Uterus (tissue), 4 donors: ENCODE results near the gene MROH2A. TPM values are rescaled to one million over a fixed set of nuclear protein-coding genes. Genes with fewer than 3 reads are reported as not detected.

ENCODE experiments used
- DNase-seq, 2 donors: peaks; one replicate each; pipeline ENCODE4 v3.0.0-alpha.2; 2019 to 2020
- H3K27ac ChIP-seq, 2 donors: fragments of 200-600 bp; sonication (generic); 1 replicate in 1 of 2; 2 replicates in 1 of 2; pipeline ENCODE4 v1.5.1; 2016 to 2018
- H3K27me3 ChIP-seq, 2 donors: fragments of 200-600 bp; sonication (generic); one replicate each; pipeline ENCODE4 v1.5.1; 2018 to 2019; ENCODE audit warnings: control low read depth in 1 of 2
- H3K36me3 ChIP-seq, 2 donors: fragments of 200-600 bp; sonication (generic); one replicate each; pipeline ENCODE4 v1.5.1; 2019; ENCODE audit warnings: control low read depth in 1 of 2
- H3K4me1 ChIP-seq, 2 donors: fragments of 200-600 bp; sonication (generic); one replicate each; pipeline ENCODE4 v1.5.1; 2018 to 2019; ENCODE audit warnings: control low read depth in 1 of 2
- H3K4me3 ChIP-seq, 2 donors: fragments of 200-600 bp; sonication (generic); 1 replicate in 1 of 2; 2 replicates in 1 of 2; pipeline ENCODE4 v1.5.1; 2018 to 2019; ENCODE audit warnings: mild to moderate bottlenecking in 1 of 2
- H3K9me3 ChIP-seq, 2 donors: fragments of 200-600 bp; sonication (generic); one replicate each; pipeline ENCODE4 v1.5.1; 2019; ENCODE audit warnings: control low read depth in 1 of 2
- CTCF ChIP-seq, 4 experiments: fragments of 200-600 bp in 2 of 4; fragments of 450-650 bp in 2 of 4; sonication (generic) in 2 of 4; IDR thresholded peaks; one replicate each; pipeline ENCODE4 v1.5.1; 2016 to 2019; ENCODE audit warnings: antibody characterized with exemption in 4 of 4, mild to moderate bottlenecking in 2 of 4, moderate library complexity in 1 of 4
- POLR2A ChIP-seq, 2 donors: fragments of 450-650 bp; IDR thresholded peaks; one replicate each; pipeline ENCODE4 v1.6.1; 2016; ENCODE audit warnings: antibody characterized with exemption in 2 of 2, mild to moderate bottlenecking in 1 of 2, moderate library complexity in 1 of 2
- intact Hi-C: fragments of 100-400 bp; cut with DNase I; formaldehyde crosslinking; loops from one replicate; pipeline ENCODE4 v1.15.1; 2023; ENCODE audit warnings: low total_unique reads
- total RNA-seq, 4 donors: library from RNA; depleted of rRNA in 3 of 4; stranded (reverse); fragments of >200 nt in 3 of 4; gene quantifications; one replicate each; pipeline versions ENCODE4 v1.1.0 to v1.2.4, GENCODE V29; 2014 to 2023
- donor health status: DM: yes; HTN: yes; CAD: no.

MROH2A gene
- total RNA-seq, 4 donors from 2014 or later = not detected

- TF ChIP-seq POLR2A (IDR thresholded peaks at IDR 0.05) (no peak), CTCF (IDR thresholded peaks at IDR 0.05) (no peak)
- H3K36me3 ChIP-seq = no peaks in the 10 kb centered on the region
- H3K27ac ChIP-seq = no peak overlapping the region
- intact Hi-C loops = no loop called here
- DNase-seq = no peak
- no peak overlapping the region for H3K4me3 ChIP-seq
- H3K4me1 ChIP-seq = no peaks in the 10 kb centered on the region
- H3K9me3 ChIP-seq = no peaks in the 10 kb centered on the region
- H3K27me3 ChIP-seq = no peaks in the 10 kb centered on the region
These were observed 16.9 kb upstream of the MROH2A start for GRCh38 chr2:233761040-233761769.

- no peak for DNase-seq
- no peak for TF ChIP-seq CTCF (IDR thresholded peaks at IDR 0.05)
- TF ChIP-seq POLR2A (IDR thresholded peaks at IDR 0.05) = no peak
- Histone ChIP-seq H3K27me3 (no peaks in the 10 kb centered on the region), H3K4me1 (no peaks in the 10 kb centered on the region), H3K4me3 (no peak overlapping the region), H3K27ac (no peak overlapping the region), H3K36me3 (no peaks in the 10 kb centered on the region), H3K9me3 (no peaks in the 10 kb centered on the region)
- intact Hi-C loops = no loop called here
These were observed 13.9 kb upstream of the MROH2A start for GRCh38 chr2:233764264-233764663.

- Histone ChIP-seq H3K9me3 (no peaks in the 10 kb centered on the region), H3K27ac (no peak overlapping the region), H3K4me3 (no peak overlapping the region), H3K36me3 (no peaks in the 10 kb centered on the region), H3K4me1 (no peaks in the 10 kb centered on the region), H3K27me3 (no peaks in the 10 kb centered on the region)
- DNase-seq = no peak
- intact Hi-C loops = no loop called here
- TF ChIP-seq CTCF (IDR thresholded peaks at IDR 0.05) (no peak), POLR2A (IDR thresholded peaks at IDR 0.05) (no peak)
These were observed 13.4 kb upstream of the MROH2A start for GRCh38 chr2:233764761-233765160.

GRCh38 chr2:233766416-233766815 lies 11.7 kb upstream of the MROH2A start:
- Histone ChIP-seq H3K4me1 (no peaks in the 10 kb centered on the region), H3K36me3 (no peaks in the 10 kb centered on the region), H3K9me3 (no peaks in the 10 kb centered on the region), H3K4me3 (no peak overlapping the region), H3K27me3 (no peaks in the 10 kb centered on the region), H3K27ac (no peak overlapping the region)
- DNase-seq = no peak
- intact Hi-C loops = no loop called here
- TF ChIP-seq POLR2A (IDR thresholded peaks at IDR 0.05) = no peak
- no peak for TF ChIP-seq CTCF (IDR thresholded peaks at IDR 0.05)

GRCh38 chr2:233768076-233768475 lies 10.1 kb upstream of the MROH2A start:
- DNase-seq = no peak

More at GRCh38 chr2:233768076-233768475, 10.1 kb upstream of the MROH2A start:
- TF ChIP-seq POLR2A (IDR thresholded peaks at IDR 0.05) (no peak), CTCF (IDR thresholded peaks at IDR 0.05) (no peak)
- Histone ChIP-seq H3K36me3 (no peaks in the 10 kb centered on the region), H3K4me1 (no peaks in the 10 kb centered on the region), H3K9me3 (no peaks in the 10 kb centered on the region), H3K4me3 (no peak overlapping the region), H3K27ac (no peak overlapping the region), H3K27me3 (no peaks in the 10 kb centered on the region)
- intact Hi-C loops = no loop called here
